Colonic mucosa (tissue), 4 donors: ENCODE results near the gene XPNPEP1. TPM values are rescaled to one million over a fixed set of nuclear protein-coding genes. Genes with fewer than 3 reads are reported as not detected.

Source experiments
- DNase-seq: peaks from one replicate; pipeline ENCODE4 v3.0.0-alpha.2; 2020
- H3K27ac ChIP-seq: fragments of 200-600 bp; one replicate; pipeline ENCODE4 v1.8.0; 2021
- H3K27me3 ChIP-seq: fragments of 200-600 bp; one replicate; pipeline ENCODE4 v1.8.0; 2021
- H3K36me3 ChIP-seq: fragments of 200-600 bp; one replicate; pipeline ENCODE4 v1.8.0; 2021
- H3K4me1 ChIP-seq: fragments of 200-600 bp; one replicate; pipeline ENCODE4 v1.8.0; 2021; ENCODE audit warnings: mild to moderate bottlenecking
- H3K4me3 ChIP-seq: fragments of 200-600 bp; one replicate; pipeline ENCODE4 v1.8.0; 2021
- H3K9ac ChIP-seq, 2 donors: one replicate each; pipeline ENCODE4 v1.7.0; 2013; ENCODE audit warnings: control low read depth in 2 of 2, low read depth in 2 of 2, low read length in 2 of 2
- H3K9me3 ChIP-seq: fragments of 200-600 bp; one replicate; pipeline ENCODE4 v1.8.0; 2021
- CTCF ChIP-seq: fragments of 200-600 bp; IDR thresholded peaks from one replicate; pipeline ENCODE4 v1.8.0; 2022; ENCODE audit warnings: antibody characterized with exemption, mild to moderate bottlenecking
- intact Hi-C: fragments of 100-400 bp; cut with DNase I; formaldehyde crosslinking; loops from one replicate; pipeline ENCODE4 v1.14.1; 2022
- total RNA-seq, 2 donors: library from RNA; stranded (reverse); fragmentation: NEBNext Ultra II Directional in 1 of 2; extraction: Animal tissue kit (Norgen Biotek cat#: 25700) in 1 of 2; gene quantifications; one replicate each; pipeline ENCODE4 v1.2.1, GENCODE V29; 2021
- donor health status: healthy.
- donor health status: DM: no; HTN: no; CAD: no.
- donor health status: DM: no; HTN: no; CAD: no.

Gene XPNPEP1
- total RNA-seq, 2 donors from 2014 or later: 122 to 127 TPM

DNA sequence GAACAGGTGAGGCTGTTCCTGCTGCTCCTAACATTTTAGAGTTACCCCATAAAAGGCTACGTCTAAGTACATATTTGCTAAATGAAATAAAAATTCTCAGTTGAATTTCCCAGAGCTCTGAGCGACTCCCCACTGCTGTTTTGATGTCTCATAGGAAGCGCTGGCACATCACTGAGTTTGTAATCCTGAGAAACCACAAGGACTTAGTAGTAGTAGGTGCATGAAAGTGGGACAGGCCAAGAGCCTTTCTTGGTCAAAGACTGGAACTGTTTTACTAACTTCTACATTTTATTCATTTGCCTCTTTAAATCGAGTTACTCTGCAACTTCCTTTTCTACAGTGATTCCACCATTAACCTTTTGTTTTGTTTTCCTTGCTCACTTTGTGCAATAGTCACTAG is 85.9 kb downstream of the XPNPEP1 start:
- DNase-seq: no peak
- Histone ChIP-seq H3K4me3 (no peak overlapping the region), H3K27ac (no peak overlapping the region), H3K9me3 (no peaks in the 10 kb centered on the region), H3K36me3 (no peaks in the 10 kb centered on the region), H3K4me1 (no peaks in the 10 kb centered on the region), H3K9ac (no peak overlapping the region), H3K27me3 (no peaks in the 10 kb centered on the region)
- intact Hi-C loops: no loop called here
- TF ChIP-seq CTCF: no peak

DNA sequence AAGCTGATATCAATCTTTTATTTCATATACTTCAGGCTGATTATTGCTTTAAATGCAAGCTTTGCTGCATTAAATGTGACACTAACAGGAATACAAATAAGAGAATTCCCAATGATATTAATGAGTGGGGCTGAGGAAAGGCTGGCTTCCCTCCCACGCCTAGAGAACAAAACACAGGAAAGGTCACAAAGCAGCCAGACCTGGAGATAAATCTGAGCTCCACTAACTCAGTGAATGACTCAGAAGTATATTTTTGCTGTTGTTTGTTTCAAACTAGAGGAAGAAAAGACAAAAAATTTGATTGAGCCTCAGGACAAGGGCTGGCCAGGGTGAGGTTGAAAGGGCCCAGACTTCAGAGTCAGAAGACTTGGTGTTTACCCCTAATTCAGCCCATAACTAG is 88.1 kb downstream of the XPNPEP1 start:
- Histone ChIP-seq H3K9me3 (no peaks in the 10 kb centered on the region), H3K4me1 (no peaks in the 10 kb centered on the region), H3K9ac (no peak overlapping the region), H3K27ac (no peak overlapping the region), H3K4me3 (no peak overlapping the region), H3K27me3 (no peaks in the 10 kb centered on the region), H3K36me3 (no peaks in the 10 kb centered on the region)
- no peak for TF ChIP-seq CTCF
- no peak for DNase-seq
- intact Hi-C loops: no loop called here

DNA sequence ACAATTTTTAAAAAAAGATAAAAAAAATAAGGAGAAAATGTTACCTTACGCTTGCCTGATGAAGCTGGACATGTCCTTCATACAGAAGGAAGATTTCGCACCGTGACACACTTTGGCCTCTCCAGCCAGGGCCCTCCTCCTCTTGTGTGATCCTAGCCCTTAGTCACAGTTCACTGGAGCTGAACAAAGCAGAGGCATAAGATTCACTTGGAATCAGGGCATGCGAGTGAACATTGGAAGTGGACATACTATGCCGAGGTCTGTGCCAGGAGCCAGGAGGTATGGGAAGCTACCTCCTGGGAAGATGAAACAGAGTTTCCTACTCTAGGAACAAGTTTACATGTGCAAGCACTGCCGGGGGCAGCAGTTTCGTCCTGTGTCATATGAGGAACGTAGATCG is 91.5 kb downstream of the XPNPEP1 start:
- no peak for DNase-seq
- H3K36me3 ChIP-seq: no peaks in the 10 kb centered on the region
- no peak overlapping the region for H3K9ac ChIP-seq
- H3K27me3 ChIP-seq: no peaks in the 10 kb centered on the region
- no peak overlapping the region for H3K27ac ChIP-seq
- no peaks in the 10 kb centered on the region for H3K4me1 ChIP-seq
- intact Hi-C loops: no loop called here
- no peak for TF ChIP-seq CTCF
- no peak overlapping the region for H3K4me3 ChIP-seq
- H3K9me3 ChIP-seq: no peaks in the 10 kb centered on the region

DNA sequence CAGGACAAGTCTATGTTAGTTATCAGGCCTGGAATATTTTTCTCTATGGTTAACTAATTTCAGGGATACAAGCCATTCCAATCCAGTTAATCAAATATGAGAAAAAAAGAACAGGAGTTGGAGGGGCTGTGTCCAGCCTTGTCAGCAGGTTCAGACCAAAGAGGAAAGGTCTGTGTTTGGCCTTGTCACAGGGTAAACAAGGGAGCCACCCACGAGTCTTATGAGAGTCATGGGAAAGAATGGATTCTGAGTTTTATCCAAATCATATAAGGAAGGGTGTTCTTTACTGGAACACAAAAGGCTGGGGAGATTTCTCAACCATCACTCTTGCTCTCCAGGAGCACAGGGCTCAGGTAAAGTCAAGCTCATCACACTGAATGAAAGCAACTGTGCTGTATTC is 99.1 kb downstream of the XPNPEP1 start:
- Histone ChIP-seq H3K27ac (no peak overlapping the region), H3K36me3 (no peaks in the 10 kb centered on the region), H3K27me3 (no peaks in the 10 kb centered on the region), H3K4me1 (no peaks in the 10 kb centered on the region), H3K4me3 (no peak overlapping the region), H3K9ac (no peak overlapping the region), H3K9me3 (no peaks in the 10 kb centered on the region)
- no peak for DNase-seq
- TF ChIP-seq CTCF: no peak
- intact Hi-C loops: no loop called here

- no peak for TF ChIP-seq CTCF
- intact Hi-C loops: no loop called here
- Histone ChIP-seq H3K9me3 (no peaks in the 10 kb centered on the region), H3K36me3 (no peaks in the 10 kb centered on the region), H3K27me3 (no peaks in the 10 kb centered on the region), H3K4me1 (no peaks in the 10 kb centered on the region), H3K27ac (no peak overlapping the region), H3K4me3 (no peak overlapping the region), H3K9ac (no peak overlapping the region)
- no peak for DNase-seq
Observed at GRCh38 chr10:109823196-109823595, 100.1 kb downstream of the XPNPEP1 start.

GRCh38 chr10:109821672-109822071 is 101.6 kb downstream of the XPNPEP1 start:
- TF ChIP-seq CTCF: no peak
- Histone ChIP-seq H3K27ac (no peak overlapping the region), H3K4me1 (no peaks in the 10 kb centered on the region), H3K27me3 (no peaks in the 10 kb centered on the region), H3K9me3 (no peaks in the 10 kb centered on the region), H3K4me3 (no peak overlapping the region), H3K36me3 (no peaks in the 10 kb centered on the region), H3K9ac (no peak overlapping the region)
- intact Hi-C loops: no loop called here
- DNase-seq: no peak
